HCT116 (cell line): Measurements from ENCODE around the gene SEC16B. TPM values are rescaled to one million over a fixed set of nuclear protein-coding genes. Genes with fewer than 3 reads are reported as not detected.

Experiments used
- ATAC-seq: fragments of 200-7000 bp; cut with Tn5 transposase; 2 replicates; pipeline ENCODE4 v1.9.1; 2020; ENCODE audit warnings: mild to moderate bottlenecking, moderate library complexity
- BruUV-seq: library from RNA; stranded (reverse); fragments of 400-500 nt; replicated peaks from 2 replicates; lab custom pipeline; 2021; lab: Mats Ljungman, UMichigan
- CTCF ChIA-PET: fragments of 300-600 bp; sonication (Branson Sonifier 250); formaldehyde crosslinking; loops from one replicate; lab custom pipeline; 2021; ENCODE audit warnings: antibody characterized with exemption; lab: Charles Lee
- POLR2A ChIA-PET: fragments of 300-600, 350-600 bp; sonication (Branson Sonifier 250); formaldehyde crosslinking; loops from one replicate; lab custom pipeline; 2021; ENCODE audit warnings: antibody characterized with exemption; lab: Charles Lee
- RAD21 ChIA-PET, 2 experiments: fragments of 300-600 bp; sonication (Branson Sonifier 250); formaldehyde crosslinking; loops; one replicate each; lab custom pipeline; 2023; ENCODE audit warnings: low total read pairs in 2 of 2; ENCODE audit not compliant: uncharacterized antibody in 2 of 2, unreplicated experiment in 2 of 2, low non-redundant PET in 1 of 2; lab: Charles Lee
- DNase-seq: peaks from one replicate; pipeline ENCODE4 v3.0.0-alpha.2; 2010; ENCODE audit warnings: low read depth, low spot score
- H2AFZ ChIP-seq: fragments of 200-600 bp; shearing (Covaris generic), sonication (generic); 2 replicates; pipeline ENCODE4 v1.6.1; 2017; ENCODE audit warnings: low read depth, mixed run types, mixed read lengths, antibody characterized with exemption, low read length; ENCODE audit not compliant: poor library complexity, severe bottlenecking
- H3K27ac ChIP-seq: 2 replicates; pipeline ENCODE4 v1.5.1; 2012; ENCODE audit warnings: low read depth, low read length
- H3K27me3 ChIP-seq: fragments of 200-600 bp; sonication (generic); 2 replicates; pipeline ENCODE4 v1.6.1; 2016; ENCODE audit warnings: mixed run types, low read length, mixed read lengths; ENCODE audit not compliant: insufficient read depth
- H3K36me3 ChIP-seq, 2 experiments: fragments of 200-500 bp in 1 of 2; fragments of 200-600 bp in 1 of 2; sonication (Bioruptor generic) in 1 of 2; sonication (generic) in 1 of 2; 2 replicates each; pipeline versions ENCODE4 v1.5.1 to v1.6.1; 2014 to 2016; ENCODE audit warnings: low read length in 2 of 2, inconsistent platforms in 1 of 2, mixed read lengths in 1 of 2, mixed run types in 1 of 2; ENCODE audit not compliant: insufficient read depth in 2 of 2, control insufficient read depth in 1 of 2
- H3K4me1 ChIP-seq, 2 experiments: fragments of 200-600 bp in 1 of 2; sonication (generic) in 1 of 2; 2 replicates each; pipeline versions ENCODE4 v1.5.1 to v1.6.1; 2012 to 2017; ENCODE audit warnings: low read length in 2 of 2, inconsistent platforms in 1 of 2, mild to moderate bottlenecking in 1 of 2, mixed read lengths in 1 of 2, mixed run types in 1 of 2, moderate library complexity in 1 of 2; ENCODE audit not compliant: insufficient read depth in 2 of 2, control insufficient read depth in 1 of 2
- H3K4me2 ChIP-seq: fragments of 200-600 bp; sonication (generic); 2 replicates; pipeline ENCODE4 v1.6.1; 2017; ENCODE audit warnings: mixed run types, low read length, mixed read lengths
- H3K4me3 ChIP-seq, 2 experiments: fragments of 200-600 bp in 1 of 2; sonication (generic) in 1 of 2; replicated peaks in 1 of 2; 2 replicates each; pipeline ENCODE4 v1.5.1; 2011 to 2016; ENCODE audit warnings: low read length in 2 of 2, control low read depth in 1 of 2, low read depth in 1 of 2, mild to moderate bottlenecking in 1 of 2, mixed read lengths in 1 of 2, mixed run types in 1 of 2
- H3K79me2 ChIP-seq: fragments of 200-600 bp; sonication (generic); 2 replicates; pipeline ENCODE4 v1.6.1; 2017; ENCODE audit warnings: mild to moderate bottlenecking, mixed run types, low read length, moderate library complexity, mixed read lengths; ENCODE audit not compliant: insufficient read depth
- H3K9ac ChIP-seq: fragments of 200-600 bp; sonication (generic); 2 replicates; pipeline ENCODE4 v1.6.1; 2016; ENCODE audit warnings: low read length, mixed read lengths
- H3K9me2 ChIP-seq: fragments of 200-600 bp; sonication (generic), shearing (Covaris generic); 2 replicates; pipeline ENCODE4 v1.6.1; 2017; ENCODE audit warnings: mixed run types, mild to moderate bottlenecking, moderate library complexity; ENCODE audit not compliant: insufficient read depth
- H3K9me3 ChIP-seq, 2 experiments: fragments of 200-500 bp in 1 of 2; fragments of 200-600 bp in 1 of 2; sonication (Bioruptor generic) in 1 of 2; sonication (generic) in 1 of 2; 2 replicates each; pipeline ENCODE4 v1.6.1; 2014 to 2017; ENCODE audit warnings: low read length in 2 of 2, mixed read lengths in 2 of 2, inconsistent platforms in 1 of 2, low read depth in 1 of 2, mild to moderate bottlenecking in 1 of 2, mixed run types in 1 of 2, moderate library complexity in 1 of 2; ENCODE audit not compliant: control insufficient read depth in 1 of 2, insufficient read depth in 1 of 2
- H4K20me1 ChIP-seq: fragments of 200-600 bp; sonication (generic), shearing (Covaris generic); 2 replicates; pipeline ENCODE4 v1.6.1; 2017; ENCODE audit warnings: mixed run types, mild to moderate bottlenecking, moderate library complexity; ENCODE audit not compliant: insufficient read depth
- CBX3 ChIP-seq: IDR thresholded peaks from 2 replicates; pipeline ENCODE4 v1.6.1; 2012; ENCODE audit warnings: low read depth
- CEBPB ChIP-seq: IDR thresholded peaks from 2 replicates; pipeline ENCODE4 v1.6.1; 2012; ENCODE audit warnings: low read depth
- FOSL1 ChIP-seq: IDR thresholded peaks from 2 replicates; pipeline ENCODE4 v1.6.1; 2012; ENCODE audit warnings: low read depth
- JUND ChIP-seq: IDR thresholded peaks from 2 replicates; pipeline ENCODE4 v1.6.1; 2012
- RAD21 ChIP-seq: IDR thresholded peaks from 2 replicates; pipeline ENCODE4 v1.6.1; 2012; ENCODE audit warnings: low read depth, mild to moderate bottlenecking
- REST ChIP-seq: IDR thresholded peaks from 2 replicates; pipeline ENCODE4 v1.6.1; 2012; ENCODE audit warnings: low read depth
- TCF7L2 ChIP-seq: IDR thresholded peaks from 2 replicates; pipeline ENCODE4 v1.7.0; 2011; ENCODE audit warnings: borderline replicate concordance, inconsistent platforms; ENCODE audit not compliant: insufficient read depth, insufficient read length; ENCODE audit errors: extremely low read depth
- ZFX ChIP-seq: fragments of 450-650 bp; IDR thresholded peaks from 2 replicates; pipeline ENCODE4 v1.6.1; 2017
- intact Hi-C: fragments of 100-400 bp; cut with micrococcal nuclease; formaldehyde crosslinking; loops from 2 replicates; pipeline ENCODE4 v1.10.0; 2022
- total RNA-seq: library from RNA; stranded (reverse); gene quantifications from one replicate; pipeline ENCODE4 v1.2.1, GENCODE V29; 2021; ENCODE audit not compliant: unreplicated experiment
- TF ChIP-seq, protein P1 (sequence below), 3 experiments: fragments of 200-600 bp in 1 of 3; sonication (generic) in 1 of 3; IDR thresholded peaks in 2 of 3; conservative IDR thresholded peaks in 1 of 3; 2 replicates each; pipeline ENCODE4 v1.5.1; 2012 to 2017; ENCODE audit warnings: low read depth in 2 of 3, low read length in 2 of 3, antibody characterized with exemption in 1 of 3, borderline replicate concordance in 1 of 3, control low read depth in 1 of 3, mild to moderate bottlenecking in 1 of 3, mixed read lengths in 1 of 3, mixed run types in 1 of 3, moderate library complexity in 1 of 3; ENCODE audit not compliant: insufficient read depth in 1 of 3

Gene SEC16B
- total RNA-seq, 1 experiment from 2014 or later, result 1.2 TPM

GRCh38 chr1:177960939-177961622, 8.8 kb downstream of the SEC16B start:
- Histone ChIP-seq H3K27me3 (no peaks in the 10 kb centered on the region), H2AFZ (no peak overlapping the region), H3K4me1 (no peaks in the 10 kb centered on the region), H3K79me2 (no peaks in the 10 kb centered on the region), H3K4me3 (no peak overlapping the region), H3K27ac (no peak overlapping the region), H3K9me2 (no peaks in the 10 kb centered on the region), H3K36me3 (no peaks in the 10 kb centered on the region), H3K9me3 (no peaks in the 10 kb centered on the region), H3K9ac (no peak overlapping the region), H4K20me1 (no peaks in the 10 kb centered on the region), H3K4me2 (no peak overlapping the region)
- RAD21 ChIA-PET, result no interaction called here
- no peak for TF ChIP-seq TCF7L2
- no peak for TF ChIP-seq JUND
- TF ChIP-seq CEBPB, result no peak
- no peak for TF ChIP-seq RAD21
- no peak for TF ChIP-seq ZFX
- TF ChIP-seq FOSL1, result no peak
- TF ChIP-seq REST, result no peak
- no peak for TF ChIP-seq CBX3
- TF ChIP-seq, protein P1, sequence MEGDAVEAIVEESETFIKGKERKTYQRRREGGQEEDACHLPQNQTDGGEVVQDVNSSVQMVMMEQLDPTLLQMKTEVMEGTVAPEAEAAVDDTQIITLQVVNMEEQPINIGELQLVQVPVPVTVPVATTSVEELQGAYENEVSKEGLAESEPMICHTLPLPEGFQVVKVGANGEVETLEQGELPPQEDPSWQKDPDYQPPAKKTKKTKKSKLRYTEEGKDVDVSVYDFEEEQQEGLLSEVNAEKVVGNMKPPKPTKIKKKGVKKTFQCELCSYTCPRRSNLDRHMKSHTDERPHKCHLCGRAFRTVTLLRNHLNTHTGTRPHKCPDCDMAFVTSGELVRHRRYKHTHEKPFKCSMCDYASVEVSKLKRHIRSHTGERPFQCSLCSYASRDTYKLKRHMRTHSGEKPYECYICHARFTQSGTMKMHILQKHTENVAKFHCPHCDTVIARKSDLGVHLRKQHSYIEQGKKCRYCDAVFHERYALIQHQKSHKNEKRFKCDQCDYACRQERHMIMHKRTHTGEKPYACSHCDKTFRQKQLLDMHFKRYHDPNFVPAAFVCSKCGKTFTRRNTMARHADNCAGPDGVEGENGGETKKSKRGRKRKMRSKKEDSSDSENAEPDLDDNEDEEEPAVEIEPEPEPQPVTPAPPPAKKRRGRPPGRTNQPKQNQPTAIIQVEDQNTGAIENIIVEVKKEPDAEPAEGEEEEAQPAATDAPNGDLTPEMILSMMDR (IDR thresholded peaks at IDR 0.05 in 2 of 3, conservative IDR thresholded peaks at IDR 0.05 in 1 of 3; ENCODE audit: borderline replicate concordance in 1 of 3, insufficient read depth in 1 of 3, low read depth in 2 of 3, low read length in 2 of 3), result no peak
- ATAC-seq, result no peak
- no TSS peak for BruUV-seq
- CTCF ChIA-PET, result no interaction called here
- no peak for DNase-seq
- POLR2A ChIA-PET, result no interaction called here
- intact Hi-C loops, result no loop called here
